ENCODE data around the gene TEX9. TPM values are rescaled to one million over a fixed set of nuclear protein-coding genes. Genes with fewer than 3 reads are reported as not detected.
"Not testable (repeated sequence)": the region's sequence is repeated elsewhere in the genome, so short reads cannot be mapped to it uniquely, and the experiment has no call there.

TEX9 gene
- total RNA-seq, 2 donors from 2014 or later: 2.4 to 3.8 TPM

GRCh38 chr15:56356616-56357015, 8.6 kb upstream of the TEX9 start:
- no peak for DNase-seq (ENCODE audit: low spot score)
- intact Hi-C loops (cut with DNase I): no loop called here

- no peak for DNase-seq (ENCODE audit: low spot score)
- intact Hi-C loops (cut with DNase I): no loop called here
Measured at GRCh38 chr15:56358604-56359003, 6.6 kb upstream of the TEX9 start.

DNA sequence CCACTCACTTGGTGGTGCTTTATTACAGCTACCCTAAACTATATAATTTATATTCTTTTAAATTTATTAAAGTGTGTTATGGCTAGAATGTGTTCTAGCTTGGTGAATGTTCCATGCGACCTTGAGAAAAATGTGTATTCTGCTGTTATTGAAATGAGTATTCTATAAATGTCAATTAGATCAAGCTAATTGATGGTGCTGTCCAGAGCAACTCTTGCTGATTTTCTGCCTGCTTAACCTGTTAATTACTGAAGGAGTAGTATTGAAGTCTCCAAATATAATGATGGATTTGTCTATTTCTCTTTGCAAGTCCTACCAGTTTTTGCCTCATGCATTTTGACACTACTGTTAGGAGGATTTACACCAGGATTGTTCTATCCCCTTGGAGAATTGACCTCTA, 3.2 kb upstream of the TEX9 start:
- intact Hi-C loops (cut with DNase I): no loop called here
- DNase-seq (ENCODE audit: low spot score): no peak

DNA sequence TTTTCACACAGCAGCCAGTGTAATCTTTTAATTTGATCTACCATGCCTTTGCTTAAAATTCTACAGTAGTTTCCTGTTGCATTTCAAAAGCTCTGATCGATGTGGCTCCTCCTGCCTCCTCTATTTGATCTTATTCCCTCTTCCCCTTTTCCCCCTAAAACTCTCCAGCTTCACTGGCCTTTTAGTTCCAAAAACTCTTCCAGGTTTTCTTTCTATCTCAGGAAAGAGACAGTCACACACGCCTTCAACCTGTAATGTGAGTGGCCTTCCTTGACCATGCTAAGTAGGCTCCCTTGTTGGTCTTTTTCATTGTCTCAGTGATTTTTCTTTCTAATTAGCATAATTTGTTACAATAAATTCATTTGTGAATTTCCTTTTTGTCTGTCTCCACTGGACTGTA, 985 bp downstream of the TEX9 start:
- no peak for DNase-seq (ENCODE audit: low spot score)
- intact Hi-C loops (cut with DNase I): no loop called here

DNA sequence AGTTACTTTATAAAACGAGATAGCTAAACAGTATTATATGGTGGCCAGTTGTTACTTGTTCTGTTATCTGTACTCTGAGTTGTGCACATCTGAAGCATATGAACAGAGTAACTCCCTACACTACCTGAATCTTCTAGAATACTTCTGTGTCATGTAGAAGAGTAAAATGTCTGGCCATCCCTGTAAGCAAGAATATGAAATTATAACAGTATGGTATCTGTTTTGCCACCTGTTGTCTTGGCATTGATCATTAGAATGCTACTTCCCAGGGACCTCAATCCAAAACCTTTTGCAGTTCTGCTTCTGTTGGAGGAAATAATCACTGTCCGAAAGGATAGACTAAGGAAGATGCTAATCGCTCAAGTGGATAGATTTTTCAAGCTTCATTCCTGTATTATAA, 1.9 kb downstream of the TEX9 start:
- intact Hi-C loops (cut with DNase I): no loop called here
- no peak for DNase-seq (ENCODE audit: low spot score)

DNA sequence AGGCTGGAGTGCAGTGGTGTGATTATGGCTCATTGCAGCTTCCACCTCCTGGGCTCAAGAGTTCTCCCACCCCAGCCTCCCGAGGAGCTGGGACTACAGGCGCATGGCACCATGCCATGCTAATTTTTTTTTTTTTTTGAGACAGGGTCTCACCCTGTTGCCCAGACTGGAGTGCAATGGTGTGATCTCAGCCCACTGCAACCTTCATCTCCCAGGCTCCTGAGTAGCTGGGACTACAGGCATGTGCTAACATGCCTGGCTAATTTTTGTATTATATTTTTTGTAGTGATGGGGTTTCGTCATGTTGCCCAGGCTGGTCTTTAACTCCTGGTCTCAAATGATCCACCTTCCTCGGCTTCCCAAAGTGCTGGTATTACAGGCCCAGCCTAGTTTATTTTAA, 4.0 kb downstream of the TEX9 start:
- no peak for DNase-seq (ENCODE audit: low spot score)
- intact Hi-C loops (cut with DNase I): no loop called here

DNA sequence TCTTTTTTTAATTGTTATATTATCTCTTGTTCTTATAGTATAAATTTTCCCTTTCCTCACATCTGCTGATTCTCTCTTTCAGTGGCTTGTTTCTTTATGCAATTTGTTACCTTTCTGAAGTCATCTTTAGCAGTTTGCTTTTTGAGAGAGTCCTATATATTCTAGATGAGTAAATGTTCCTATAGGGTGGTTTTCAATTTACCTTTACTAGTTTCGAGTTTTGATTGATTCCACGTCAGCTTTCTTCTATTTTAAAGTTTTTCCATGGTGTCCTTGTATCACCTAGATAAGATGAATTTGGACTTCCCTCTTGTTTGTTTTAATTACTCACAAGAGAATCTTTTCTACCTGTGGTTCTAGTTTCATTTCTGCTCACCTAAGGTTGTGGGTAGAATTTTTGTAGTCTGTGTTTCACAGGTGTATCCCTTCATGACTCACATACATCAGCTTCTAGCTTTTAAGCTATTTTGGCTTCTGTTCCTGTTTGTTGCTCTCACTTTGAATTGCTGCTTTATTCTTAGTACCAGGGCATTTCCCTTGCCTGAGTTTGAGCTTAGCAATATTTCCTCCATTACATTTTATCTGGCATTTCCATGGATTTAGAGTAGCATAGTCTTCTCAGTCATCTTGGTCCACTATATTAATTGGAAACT, 6.4 kb downstream of the TEX9 start:
- DNase-seq (ENCODE audit: low spot score): no peak
- intact Hi-C loops (cut with DNase I): no loop called here

DNA sequence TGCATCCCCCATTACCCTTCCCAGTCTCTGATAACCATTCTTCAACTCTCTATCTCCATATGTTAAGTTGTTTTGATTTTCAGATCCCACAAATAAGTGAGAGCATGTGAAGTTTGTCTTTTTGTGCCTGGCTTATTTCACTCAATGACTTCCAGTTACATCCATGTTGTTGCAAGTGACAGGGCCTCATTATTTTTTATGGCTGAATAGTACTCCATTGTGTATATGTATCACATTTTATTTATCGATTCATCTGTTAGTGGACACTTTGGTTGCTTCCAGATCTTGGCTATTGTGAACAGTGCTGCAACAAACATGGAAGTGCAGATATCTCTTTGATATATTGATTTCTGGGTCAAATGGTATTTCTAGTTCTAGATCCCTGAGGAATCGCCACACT, 9.5 kb downstream of the TEX9 start:
- intact Hi-C loops (cut with DNase I); DNase-seq (ENCODE audit: low spot score): not testable (repeated sequence)

DNA sequence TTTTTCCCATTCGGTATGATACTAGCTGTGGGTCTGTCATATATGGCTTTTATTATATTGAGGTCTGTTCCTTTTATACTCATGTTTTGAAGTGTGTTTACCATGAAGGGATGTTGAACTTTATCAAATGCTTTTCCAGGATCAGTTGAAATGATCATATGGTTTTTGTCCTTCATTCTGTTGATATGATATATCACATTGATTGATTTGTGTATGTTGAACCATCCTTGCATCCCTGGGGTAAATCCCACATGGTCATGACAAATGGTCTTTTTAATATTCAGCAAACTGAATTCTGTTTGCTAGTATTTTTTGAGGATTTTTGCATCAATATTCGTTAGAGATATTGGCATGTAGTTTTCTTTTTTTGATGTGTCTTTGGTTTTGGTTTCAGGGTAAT, 12.6 kb downstream of the TEX9 start:
- DNase-seq (ENCODE audit: low spot score); intact Hi-C loops (cut with DNase I): not testable (repeated sequence)

GRCh38 chr15:56383010-56383409, 17.8 kb downstream of the TEX9 start:
- intact Hi-C loops (cut with DNase I): no loop called here

DNA sequence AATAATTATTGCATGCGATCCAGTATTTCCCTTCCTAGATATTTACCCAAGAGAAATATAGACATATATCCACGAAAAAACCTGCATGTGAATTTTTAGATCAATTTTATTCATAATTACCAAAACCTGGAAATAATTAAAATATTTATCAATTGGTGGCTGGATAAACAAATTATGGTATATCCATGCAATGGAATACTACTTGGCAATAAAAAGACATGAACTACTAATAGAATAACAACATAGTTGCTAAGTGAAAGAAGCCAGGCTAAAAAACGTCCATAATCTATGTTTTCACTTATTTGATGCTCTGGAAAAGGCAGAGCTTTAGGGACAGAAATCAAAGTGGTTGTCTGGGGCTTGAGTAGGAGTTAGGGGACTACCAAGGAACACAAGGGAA, 20.7 kb downstream of the TEX9 start:
- no peak for DNase-seq (ENCODE audit: low spot score)
- intact Hi-C loops (cut with DNase I): no loop called here

More at GRCh38 chr15:56383010-56383409, 17.8 kb downstream of the TEX9 start:
- no peak for DNase-seq (ENCODE audit: low spot score)

DNA sequence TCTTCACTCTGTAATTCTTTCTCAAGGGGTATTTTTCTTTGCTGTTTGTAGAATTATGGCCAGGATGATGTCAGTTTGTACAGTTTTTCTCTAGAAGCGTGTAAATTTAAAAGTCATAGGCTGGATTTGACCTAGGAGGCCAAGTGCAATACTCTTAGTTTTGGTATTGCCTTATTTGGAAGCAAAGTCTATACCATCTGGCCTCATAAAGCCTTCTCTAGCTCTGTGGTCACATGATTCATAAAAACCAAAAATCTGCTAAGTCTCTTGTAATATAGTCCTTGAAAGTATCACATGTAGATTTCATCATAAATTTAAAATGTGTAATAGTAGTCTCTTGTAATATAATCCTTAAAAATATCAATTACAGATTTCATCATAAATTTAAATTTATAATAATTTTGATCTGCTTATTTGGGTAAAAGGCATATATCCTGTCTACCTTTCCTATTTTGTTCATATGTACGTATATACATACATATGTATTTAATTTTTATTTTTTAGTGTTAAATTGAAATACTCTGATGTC, 25.6 kb downstream of the TEX9 start:
- intact Hi-C loops (cut with DNase I): no loop called here
- DNase-seq (ENCODE audit: low spot score): no peak

- DNase-seq (ENCODE audit: low spot score): no peak
- intact Hi-C loops (cut with DNase I): no loop called here
Measured at GRCh38 chr15:56393277-56393676, 28.1 kb downstream of the TEX9 start.

DNA sequence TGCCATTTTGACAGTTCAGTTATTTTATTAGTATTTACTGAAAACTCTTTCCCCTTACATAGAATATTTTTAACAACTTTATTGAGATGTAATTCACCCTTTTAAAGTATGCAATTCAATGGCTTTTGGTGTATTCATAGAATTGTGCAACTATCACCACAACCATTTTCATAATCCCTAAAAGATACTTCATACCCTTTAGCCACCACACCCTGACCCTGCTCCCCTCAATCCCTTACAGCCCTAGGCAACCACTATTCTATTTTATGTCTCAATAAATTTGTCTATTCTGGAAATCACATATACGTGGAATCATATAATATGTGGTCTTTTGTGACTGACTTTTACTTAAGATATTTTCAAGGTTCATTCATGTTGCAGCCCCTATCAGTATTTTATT, 29.7 kb downstream of the TEX9 start:
- intact Hi-C loops (cut with DNase I): no loop called here
- no peak for DNase-seq (ENCODE audit: low spot score)

DNA sequence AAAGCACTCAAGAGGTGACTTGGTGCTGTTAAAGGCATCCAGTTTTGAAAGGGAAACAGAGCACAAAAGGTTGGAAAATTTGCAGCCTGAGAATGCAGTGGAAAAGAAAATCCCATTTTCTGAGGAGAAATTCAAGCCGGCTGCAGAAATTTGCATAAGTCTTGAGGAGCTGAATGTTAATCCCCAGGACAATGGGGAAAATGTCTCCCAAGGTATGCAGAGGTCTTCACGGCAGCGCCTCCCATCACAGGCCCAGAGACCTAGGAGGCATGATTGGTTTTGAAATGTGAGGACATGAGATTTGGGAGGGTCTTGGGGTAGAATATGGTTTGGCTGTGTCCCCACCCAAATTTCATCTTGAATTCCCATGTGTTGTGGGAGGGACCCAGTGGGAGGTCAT, 32.1 kb downstream of the TEX9 start:
- intact Hi-C loops (cut with DNase I); DNase-seq (ENCODE audit: low spot score): not testable (repeated sequence)

GRCh38 chr15:56399209-56399608, 34.0 kb downstream of the TEX9 start:
- DNase-seq (ENCODE audit: low spot score); intact Hi-C loops (cut with DNase I): not testable (repeated sequence)

DNA sequence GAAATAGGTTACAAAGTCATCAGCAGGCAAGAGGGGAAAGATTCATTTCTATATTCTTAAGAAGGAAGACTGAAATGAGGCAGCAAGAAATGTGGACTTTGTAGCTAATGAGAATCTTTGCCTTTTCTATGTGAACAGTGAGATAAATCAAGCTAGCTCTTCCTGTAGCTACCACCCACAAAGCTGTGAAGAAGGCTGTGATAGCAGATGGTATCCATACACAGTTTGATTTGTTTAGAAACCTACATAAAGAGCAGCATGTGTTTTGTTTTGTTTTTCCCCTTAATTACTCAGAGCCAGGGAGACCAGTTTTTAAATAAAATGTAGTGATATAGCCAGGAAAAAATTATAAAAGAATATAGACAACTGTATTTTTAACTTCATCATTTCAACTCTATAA, 45.5 kb downstream of the TEX9 start:
- DNase-seq (ENCODE audit: low spot score): no peak
- intact Hi-C loops (cut with DNase I): no loop called here

GRCh38 chr15:56411122-56411749, 46.0 kb downstream of the TEX9 start:
- intact Hi-C loops (cut with DNase I): no loop called here
- no peak for DNase-seq (ENCODE audit: low spot score)

DNA sequence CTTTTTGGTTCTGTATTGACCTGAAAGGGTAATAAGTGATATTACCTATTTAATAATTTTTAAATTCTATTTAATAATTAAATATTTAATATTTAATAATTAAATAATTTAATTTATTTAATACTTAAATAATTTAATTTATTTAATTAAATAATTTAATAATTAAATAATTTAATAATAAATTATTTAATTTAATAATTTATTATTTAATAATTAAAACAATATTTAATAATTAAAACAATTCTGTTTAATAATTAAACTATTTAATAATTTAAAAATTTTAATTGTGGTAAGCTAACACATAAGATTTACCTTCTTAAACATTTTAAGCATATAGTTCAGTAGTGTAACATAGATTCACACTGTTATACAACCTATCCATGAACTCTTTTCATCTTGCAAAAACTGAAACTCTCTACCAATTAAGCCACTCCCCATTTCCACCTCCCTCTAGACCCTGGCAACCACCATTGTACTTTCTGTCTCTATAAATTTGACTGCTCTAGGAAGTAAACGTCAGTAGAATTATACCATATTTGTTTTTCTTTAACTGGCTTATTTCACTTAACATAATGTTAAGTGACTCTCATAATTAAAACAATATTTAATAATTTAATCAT, 48.0 kb downstream of the TEX9 start:
- intact Hi-C loops (cut with DNase I); DNase-seq (ENCODE audit: low spot score): not testable (repeated sequence)

DNA sequence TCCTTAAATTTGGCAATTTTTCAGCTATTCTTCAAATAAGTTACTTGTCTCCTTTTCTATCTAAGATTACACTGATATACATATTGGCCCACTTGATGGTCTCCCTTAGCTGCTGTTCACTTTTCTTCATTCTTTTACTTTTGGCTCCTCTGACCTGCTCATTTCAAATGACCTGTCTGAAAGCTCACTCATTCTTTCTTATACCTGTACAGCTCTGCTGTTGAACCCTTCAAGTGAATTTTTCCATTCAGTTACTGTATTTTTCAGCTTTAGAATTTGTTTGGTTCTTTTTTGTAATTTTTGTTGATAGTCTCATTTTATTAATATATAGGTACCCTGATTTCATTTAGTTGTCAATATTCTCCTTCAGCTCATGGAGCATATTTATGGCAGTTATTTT, 60.0 kb downstream of the TEX9 start:
- intact Hi-C loops (cut with DNase I): no loop called here
- DNase-seq (ENCODE audit: low spot score): no peak

- intact Hi-C loops (cut with DNase I): no loop called here
- no peak for DNase-seq (ENCODE audit: low spot score)
Measured at GRCh38 chr15:56425976-56426375, 60.8 kb downstream of the TEX9 start.

All from posterior vena cava (tissue), 2 donors.